ENCODE measurements around the gene USH1G.
"Not testable (repeated sequence)": the region's sequence is repeated elsewhere in the genome, so short reads cannot be mapped to it uniquely, and the experiment has no call there.

The USH1G gene

GRCh38 chr17:74922694-74923537, at the start of gene USH1G:
Gene USH1G (minus strand): TSS chr17:74923255. CDS start chr17:74923073, 182 bp downstream.
- no peak for DNase-seq

- peak; percentile 76 to 77 for DNase-seq
Measured at GRCh38 chr17:74972107-74972972, 49.3 kb upstream of the USH1G start, which contains the start of gene HID1. Gene HID1 (minus strand): TSS chr17:74972759. CDS start chr17:74972656, 103 bp downstream.

- DNase-seq, result no peak
Measured at GRCh38 chr17:74971842-74972106, 48.7 kb upstream of the USH1G start.

GRCh38 chr17:74971069-74971841, 48.2 kb upstream of the USH1G start:
- DNase-seq, result no peak

GRCh38 chr17:74970395-74970794, 47.3 kb upstream of the USH1G start:
- DNase-seq, result no peak

- DNase-seq, result not testable (repeated sequence)
Measured at GRCh38 chr17:74969501-74969900, 46.4 kb upstream of the USH1G start.

- DNase-seq, result no peak
Measured at GRCh38 chr17:74968361-74968780, 45.3 kb upstream of the USH1G start.

GRCh38 chr17:74964988-74965622, 42.0 kb upstream of the USH1G start:
- DNase-seq, result no peak

GRCh38 chr17:74964246-74964761, 41.2 kb upstream of the USH1G start:
- DNase-seq, result no peak

GRCh38 chr17:74963656-74964055, 40.6 kb upstream of the USH1G start:
- no peak for DNase-seq

- no peak for DNase-seq
Measured at GRCh38 chr17:74962622-74963394, 39.8 kb upstream of the USH1G start.

- DNase-seq, result peak; percentile 91 to 92
Measured at GRCh38 chr17:74961657-74962350, 38.7 kb upstream of the USH1G start.

- peak; percentile 56 to 63 for DNase-seq
Measured at GRCh38 chr17:74960570-74961342, 37.7 kb upstream of the USH1G start.

GRCh38 chr17:74959826-74960515, 36.9 kb upstream of the USH1G start:
- no peak for DNase-seq

- DNase-seq, result peak; percentile 88 to 89
Measured at GRCh38 chr17:74957935-74958740, 35.1 kb upstream of the USH1G start.

- DNase-seq, result no peak
Measured at GRCh38 chr17:74956093-74956492, 33.0 kb upstream of the USH1G start.

GRCh38 chr17:74954665-74955421, 31.8 kb upstream of the USH1G start:
- no peak for DNase-seq

GRCh38 chr17:74954115-74954514, 31.1 kb upstream of the USH1G start:
- no peak for DNase-seq

Measured in activated CD4-positive, alpha-beta T cell treated with anti-CD3 and anti-CD28 coated beads, Interleukin-2, amount 50 U/mL, for 48 hours (primary cell).